Measurements from ENCODE around the gene PCGF2. TPM values are rescaled to one million over a fixed set of nuclear protein-coding genes. Genes with fewer than 3 reads are reported as not detected.

PCGF2 gene
- total RNA-seq, 4 donors from 2014 or later = 5.3 to 15.2 (median 7.0) TPM

GRCh38 chr17:38762231-38762630 lies 14.1 kb upstream of the PCGF2 start:
- peaks cover 96% of the 10 kb centered on the region for H3K36me3 ChIP-seq

GRCh38 chr17:38761612-38762011 lies 13.5 kb upstream of the PCGF2 start:
- H3K27me3 ChIP-seq = no peaks in the 10 kb centered on the region
- H3K4me3 ChIP-seq = no peak overlapping the region
- no peaks in the 10 kb centered on the region for H3K4me1 ChIP-seq
- 81% methylated on average over 4 of the region's 4 CpGs for WGBS
- no peaks in the 10 kb centered on the region for H3K9me3 ChIP-seq
- H3K27ac ChIP-seq = no peak overlapping the region
- DNase-seq (ENCODE audit: low spot score in 2 of 2) = no peak
- TF ChIP-seq POLR2AphosphoS5 (IDR thresholded peaks at IDR 0.05) = no peak
- TF ChIP-seq POLR2A (IDR thresholded peaks at IDR 0.05) = no peak
- TF ChIP-seq, protein P1, sequence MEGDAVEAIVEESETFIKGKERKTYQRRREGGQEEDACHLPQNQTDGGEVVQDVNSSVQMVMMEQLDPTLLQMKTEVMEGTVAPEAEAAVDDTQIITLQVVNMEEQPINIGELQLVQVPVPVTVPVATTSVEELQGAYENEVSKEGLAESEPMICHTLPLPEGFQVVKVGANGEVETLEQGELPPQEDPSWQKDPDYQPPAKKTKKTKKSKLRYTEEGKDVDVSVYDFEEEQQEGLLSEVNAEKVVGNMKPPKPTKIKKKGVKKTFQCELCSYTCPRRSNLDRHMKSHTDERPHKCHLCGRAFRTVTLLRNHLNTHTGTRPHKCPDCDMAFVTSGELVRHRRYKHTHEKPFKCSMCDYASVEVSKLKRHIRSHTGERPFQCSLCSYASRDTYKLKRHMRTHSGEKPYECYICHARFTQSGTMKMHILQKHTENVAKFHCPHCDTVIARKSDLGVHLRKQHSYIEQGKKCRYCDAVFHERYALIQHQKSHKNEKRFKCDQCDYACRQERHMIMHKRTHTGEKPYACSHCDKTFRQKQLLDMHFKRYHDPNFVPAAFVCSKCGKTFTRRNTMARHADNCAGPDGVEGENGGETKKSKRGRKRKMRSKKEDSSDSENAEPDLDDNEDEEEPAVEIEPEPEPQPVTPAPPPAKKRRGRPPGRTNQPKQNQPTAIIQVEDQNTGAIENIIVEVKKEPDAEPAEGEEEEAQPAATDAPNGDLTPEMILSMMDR (IDR thresholded peaks at IDR 0.05) = no peak
- no peak for TF ChIP-seq EP300 (IDR thresholded peaks at IDR 0.05)
- peaks cover 96% of the 10 kb centered on the region for H3K36me3 ChIP-seq

More at GRCh38 chr17:38762231-38762630, 14.1 kb upstream of the PCGF2 start:
- DNase-seq (ENCODE audit: low spot score in 2 of 2) = no peak
- WGBS = 87% methylated on average over 3 of the region's 3 CpGs
- TF ChIP-seq POLR2A (IDR thresholded peaks at IDR 0.05) (no peak), POLR2AphosphoS5 (IDR thresholded peaks at IDR 0.05) (no peak), EP300 (IDR thresholded peaks at IDR 0.05) (no peak)
- TF ChIP-seq, protein P1 (IDR thresholded peaks at IDR 0.05) = no peak
- no peak overlapping the region for H3K4me3 ChIP-seq
- H3K9me3 ChIP-seq = no peaks in the 10 kb centered on the region
- H3K27me3 ChIP-seq = no peaks in the 10 kb centered on the region
- no peak overlapping the region for H3K27ac ChIP-seq
- H3K4me1 ChIP-seq = no peaks in the 10 kb centered on the region

DNA sequence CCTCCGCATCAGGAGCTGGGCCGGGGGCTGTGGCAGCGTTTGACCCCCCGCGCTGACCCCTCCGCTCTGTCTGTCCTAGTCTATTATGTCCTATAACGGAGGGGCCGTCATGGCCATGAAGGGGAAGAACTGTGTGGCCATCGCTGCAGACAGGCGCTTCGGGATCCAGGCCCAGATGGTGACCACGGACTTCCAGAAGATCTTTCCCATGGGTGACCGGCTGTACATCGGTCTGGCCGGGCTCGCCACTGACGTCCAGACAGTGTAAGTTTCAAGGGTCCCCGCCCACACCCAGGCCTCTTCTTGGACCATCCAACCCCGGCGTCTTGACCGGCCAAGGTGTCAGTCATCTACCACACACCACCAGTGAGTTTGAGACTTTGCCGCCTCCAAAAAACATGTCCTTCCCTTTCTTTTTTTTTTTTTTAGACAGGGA lies 5.0 kb upstream of the PCGF2 start:
- peaks cover 54% of the 10 kb centered on the region for H3K4me1 ChIP-seq
- peaks cover 33% of the 10 kb centered on the region for H3K36me3 ChIP-seq
- peak overlapping the region; percentile 92 for H3K27ac ChIP-seq
- H3K27me3 ChIP-seq = no peaks in the 10 kb centered on the region
- peak overlapping the region; percentile 96 for H3K4me3 ChIP-seq
- no peak for DNase-seq (ENCODE audit: low spot score in 2 of 2)
- TF ChIP-seq EP300 (IDR thresholded peaks at IDR 0.05) (no peak), POLR2A (IDR thresholded peaks at IDR 0.05) (no peak), POLR2AphosphoS5 (IDR thresholded peaks at IDR 0.05) (no peak)
- TF ChIP-seq, protein P1 (IDR thresholded peaks at IDR 0.05) = no peak
- H3K9me3 ChIP-seq = no peaks in the 10 kb centered on the region
- 12% methylated on average over 18 of the region's 22 CpGs for WGBS

GRCh38 chr17:38752308-38753070 lies 4.4 kb upstream of the PCGF2 start, which contains the start of gene PSMB3:
TSS of gene PSMB3 (plus strand) at chr17:38752741. CDS start at chr17:38752827, 86 bp downstream.
- peaks cover 54% of the 10 kb centered on the region for H3K4me1 ChIP-seq

More at GRCh38 chr17:38752308-38753070, 4.4 kb upstream of the PCGF2 start, which contains the start of gene PSMB3:
- peak; percentile 99 for DNase-seq (ENCODE audit: low spot score in 2 of 2)
- TF ChIP-seq POLR2A (IDR thresholded peaks at IDR 0.05) = peak in 1 of 2 donors; percentile 51
- TF ChIP-seq, protein P1 (IDR thresholded peaks at IDR 0.05) = no peak
- TF ChIP-seq POLR2AphosphoS5 (IDR thresholded peaks at IDR 0.05) = peak in 2 of 3 donors; percentile 43 to 95
- no peaks in the 10 kb centered on the region for H3K27me3 ChIP-seq
- H3K27ac ChIP-seq = peak within 1 kb of the TSS; percentile 92
- H3K4me3 ChIP-seq = peak within 1 kb of the TSS; percentile 96
- peaks cover 27% of the 10 kb centered on the region for H3K36me3 ChIP-seq
- WGBS = under 1% methylated on average over 37 of the region's 44 CpGs
- no peaks in the 10 kb centered on the region for H3K9me3 ChIP-seq

All from suprapubic skin (tissue), 4 donors.